Right forelimb (tissue), 1 donor: ENCODE results near the gene HRAS.
"Not testable (repeated sequence)": the region's sequence is repeated elsewhere in the genome, so short reads cannot be mapped to it uniquely, and the experiment has no call there.

Experiments used
- DNase-seq: peaks from one replicate; pipeline ENCODE4 v3.0.0-alpha.2; 2018

HRAS gene

DNA sequence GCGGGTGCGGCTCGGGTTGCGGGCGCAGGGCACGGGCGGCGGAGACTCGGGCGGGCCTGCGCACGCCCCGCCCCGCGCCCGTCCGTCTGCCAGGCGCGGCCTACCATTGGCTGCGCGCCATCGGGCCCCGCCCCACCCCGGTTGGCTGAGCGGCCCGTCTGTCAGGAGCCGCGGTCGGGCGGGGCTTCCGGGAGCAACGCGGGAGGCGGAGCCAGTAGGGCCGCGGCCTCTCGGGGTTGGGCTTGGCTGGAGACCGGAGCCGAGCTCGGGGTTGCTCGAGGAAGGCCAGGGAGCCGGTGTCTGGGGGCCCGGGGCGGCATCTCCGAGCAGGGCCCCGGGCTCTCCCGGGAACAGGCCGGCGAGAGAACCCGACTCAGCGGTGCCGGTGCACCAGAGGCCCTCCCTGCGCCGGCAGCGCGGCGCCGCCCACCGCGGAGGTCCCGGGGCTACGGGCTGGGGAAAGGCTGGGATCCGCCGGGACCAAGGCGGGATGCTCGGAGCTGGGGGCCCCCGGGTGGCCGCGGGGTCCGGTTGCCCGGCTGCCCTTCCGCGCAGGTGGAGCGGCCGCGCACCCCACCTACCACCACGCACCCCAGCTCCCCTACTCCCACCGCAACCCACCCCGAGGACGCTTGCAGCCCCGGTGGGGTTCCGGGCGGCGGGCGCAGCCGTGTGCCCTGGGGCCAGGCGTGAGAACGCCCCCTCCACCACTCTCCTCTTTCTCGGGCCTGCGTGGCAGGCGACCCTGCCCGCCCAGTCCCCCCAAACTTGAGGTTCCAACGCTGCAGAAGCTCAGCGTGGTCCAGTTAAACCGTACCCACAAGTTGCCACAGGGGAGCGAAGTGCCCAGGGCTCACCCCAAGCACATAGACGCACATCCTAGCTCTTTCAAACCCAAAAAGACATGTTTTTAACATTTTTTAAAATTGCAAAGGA lies at the start of gene HRAS:
Gene HRAS, minus strand, starts transcription at position 58 of the 936 bp plus-strand sequence.
- peak; percentile 98 for DNase-seq

DNA sequence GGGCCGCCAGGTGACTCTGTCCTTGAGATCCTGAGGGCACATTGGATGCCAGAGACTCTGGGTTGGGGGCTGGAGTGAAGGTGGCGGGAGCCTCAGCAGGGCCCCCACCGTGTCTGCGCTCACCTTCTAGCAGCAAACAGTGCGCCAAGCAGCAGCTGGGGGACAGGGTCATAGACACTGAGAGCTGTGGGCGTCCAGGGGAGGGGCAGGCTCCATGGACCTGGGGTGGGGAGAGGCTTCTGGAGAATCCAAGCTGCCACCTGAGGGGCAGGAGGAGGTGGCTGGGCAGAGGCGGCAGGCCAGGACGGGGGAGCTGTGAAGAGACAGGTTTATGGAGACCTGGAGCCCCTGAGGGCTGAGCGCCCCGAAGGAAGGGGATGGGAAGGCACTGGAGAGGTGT lies 48.9 kb upstream of the HRAS start:
- DNase-seq = no peak

DNA sequence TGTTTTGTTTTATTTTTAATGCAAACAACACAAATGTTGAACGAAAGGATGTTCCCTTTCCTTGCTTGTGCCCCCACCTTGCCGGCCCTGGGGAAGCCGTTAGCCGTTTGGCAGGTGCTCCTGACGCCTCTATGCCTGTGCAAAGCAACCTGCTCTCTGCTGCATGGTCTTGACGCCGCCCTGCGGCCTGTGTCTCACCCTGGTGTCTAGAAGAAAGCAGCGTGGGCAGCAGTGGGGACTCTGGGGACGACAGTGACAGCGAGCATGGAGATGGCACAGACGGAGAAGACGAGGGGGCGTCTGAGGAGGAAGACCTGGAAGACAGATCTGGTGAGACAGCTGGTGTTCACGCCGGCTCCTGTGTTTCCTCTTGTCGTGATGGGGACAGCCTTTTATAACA lies 46.4 kb upstream of the HRAS start:
- DNase-seq = no peak

DNA sequence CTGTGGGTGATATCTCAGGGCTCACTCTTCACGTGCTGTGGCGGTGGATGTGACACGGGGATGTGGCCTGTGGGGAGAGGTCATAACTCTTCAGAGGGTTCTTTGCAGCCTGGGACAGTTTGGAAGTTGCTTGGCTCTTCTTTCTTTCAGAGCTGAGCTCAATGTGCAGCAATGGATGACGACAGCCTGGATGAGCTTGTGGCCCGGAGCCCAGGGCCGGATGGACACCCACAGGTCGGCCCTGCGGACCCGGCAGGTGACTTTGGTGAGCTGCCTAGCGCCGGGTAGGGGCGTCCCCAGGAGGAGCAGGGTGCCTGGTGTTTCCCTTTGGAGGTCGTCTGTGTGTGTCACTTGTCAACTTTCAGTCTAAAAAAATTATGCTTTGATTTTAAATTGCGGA lies 46.0 kb upstream of the HRAS start:
- no peak for DNase-seq

GRCh38 chr11:579830-580601 lies 44.6 kb upstream of the HRAS start:
- DNase-seq = no peak

GRCh38 chr11:578276-579035 lies 43.1 kb upstream of the HRAS start:
- DNase-seq = no peak

GRCh38 chr11:577611-577894 lies 42.2 kb upstream of the HRAS start:
- no peak for DNase-seq

DNA sequence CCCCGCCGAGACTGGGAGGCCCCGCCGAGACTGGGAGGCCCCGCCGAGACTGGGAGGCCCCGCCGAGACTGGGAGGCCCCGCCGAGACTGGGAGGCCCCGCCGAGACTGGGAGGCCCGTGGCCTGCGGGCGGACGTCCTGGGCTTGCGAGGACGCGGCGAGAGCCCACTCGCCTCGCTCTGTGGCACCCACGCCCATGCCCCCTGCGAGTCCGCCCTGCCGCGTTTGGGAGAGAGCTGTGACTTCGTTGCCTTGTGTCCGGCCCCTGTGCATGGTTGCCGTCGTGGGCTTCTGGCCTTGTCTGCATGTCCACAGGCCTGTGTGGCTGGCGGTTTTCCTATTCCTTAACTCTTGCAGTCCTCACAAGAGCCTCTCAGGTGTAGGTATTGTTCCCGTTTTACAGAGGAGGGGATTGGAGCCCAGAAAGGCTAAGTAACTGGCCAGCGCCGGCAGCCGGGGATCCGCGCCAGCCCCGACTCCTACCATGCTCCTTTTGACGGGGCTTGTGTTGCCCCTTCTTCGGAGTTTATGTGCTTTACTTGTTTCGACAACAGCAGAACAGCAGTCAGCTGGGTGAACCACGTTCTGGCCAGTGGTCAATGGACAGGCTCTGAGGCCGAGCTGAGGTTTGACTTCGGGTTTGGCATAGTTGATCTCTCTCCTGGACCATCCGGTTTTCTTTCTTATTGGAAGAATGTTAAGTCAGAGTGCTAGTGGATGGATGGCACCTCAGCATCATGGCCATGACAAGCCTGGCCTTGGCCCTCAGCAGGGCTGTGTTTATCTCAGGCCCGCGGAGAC lies 41.6 kb upstream of the HRAS start:
- DNase-seq = no peak

DNA sequence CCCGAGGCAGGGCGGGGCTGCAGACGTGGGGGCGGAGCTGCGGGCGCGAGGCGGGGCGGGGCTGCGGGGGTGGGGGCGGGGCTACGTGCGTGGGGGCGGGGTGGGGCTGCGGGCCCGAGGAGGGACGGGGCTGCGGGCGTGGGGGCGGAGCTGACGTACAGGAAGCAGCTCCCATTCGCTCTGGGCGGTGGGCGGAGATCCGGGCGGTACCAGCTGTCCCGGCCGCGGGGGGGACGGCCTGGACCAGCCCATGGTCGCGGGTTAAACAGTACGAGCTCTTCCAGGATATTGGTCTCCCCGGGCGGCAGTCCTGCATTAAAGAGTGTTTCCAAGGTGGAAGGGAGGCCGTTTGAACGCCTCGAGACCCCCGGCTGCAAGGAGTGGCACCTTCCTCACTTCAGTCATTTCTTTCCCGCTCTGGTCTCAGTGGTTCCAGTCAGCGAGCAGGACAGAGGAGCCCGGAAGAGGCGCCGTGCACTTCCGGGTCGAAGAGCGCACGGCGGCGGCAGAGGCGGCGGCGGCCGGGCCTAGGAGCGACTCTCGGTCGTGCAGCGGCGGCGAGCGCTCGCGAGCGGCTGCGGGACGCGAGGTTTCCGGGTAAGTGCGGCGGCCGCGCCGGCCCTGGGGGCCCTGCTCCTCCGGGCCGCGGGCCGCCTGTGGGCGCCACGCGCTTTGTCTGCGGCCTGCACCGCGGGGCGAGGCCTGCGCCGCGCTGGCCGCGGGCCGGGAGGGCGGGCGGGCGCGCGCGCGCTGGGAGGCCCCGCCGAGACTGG lies 40.8 kb upstream of the HRAS start, which contains the start of gene PHRF1:
Gene PHRF1, plus strand, starts transcription at position 475 of the 773 bp plus-strand sequence. CDS start 5,043 bp downstream, outside the sequence.
- DNase-seq = peak; percentile 98

DNA sequence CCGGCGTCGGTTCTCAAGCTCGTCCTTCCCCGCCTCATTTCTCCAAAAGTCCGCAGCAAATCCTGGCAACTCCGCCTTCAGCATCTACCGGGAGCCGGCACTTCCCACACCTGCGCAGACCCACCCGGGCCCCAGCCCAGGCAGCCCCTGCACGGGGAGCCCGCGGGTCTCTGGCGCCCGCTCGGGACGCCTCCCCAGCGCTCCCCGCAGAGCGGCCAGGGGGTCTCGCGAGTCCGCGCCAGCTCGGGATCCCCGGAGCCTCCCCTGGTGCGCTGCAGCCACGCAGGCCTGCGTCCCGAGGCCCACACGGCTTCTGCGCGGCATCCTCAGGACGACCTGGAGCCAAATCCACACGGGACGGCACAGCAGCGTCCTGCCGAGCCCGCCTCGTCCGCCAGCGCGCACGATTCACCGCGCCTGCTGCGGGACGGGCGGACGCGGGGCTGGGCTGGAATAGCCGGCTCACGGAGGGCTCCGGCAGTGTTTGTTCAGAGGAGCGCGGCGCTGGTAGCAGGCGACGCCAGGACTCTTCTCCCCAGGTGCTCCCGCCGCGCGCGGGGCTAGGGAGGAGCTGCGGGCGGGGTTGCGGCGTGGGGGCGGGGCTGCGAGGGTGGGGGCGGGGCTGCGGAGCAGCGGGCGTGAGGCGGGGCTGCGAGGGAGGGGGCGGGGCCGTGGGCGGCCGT lies 40.1 kb upstream of the HRAS start:
- DNase-seq = no peak

- no peak for DNase-seq
Observed at GRCh38 chr11:574632-575312, 39.4 kb upstream of the HRAS start.

DNA sequence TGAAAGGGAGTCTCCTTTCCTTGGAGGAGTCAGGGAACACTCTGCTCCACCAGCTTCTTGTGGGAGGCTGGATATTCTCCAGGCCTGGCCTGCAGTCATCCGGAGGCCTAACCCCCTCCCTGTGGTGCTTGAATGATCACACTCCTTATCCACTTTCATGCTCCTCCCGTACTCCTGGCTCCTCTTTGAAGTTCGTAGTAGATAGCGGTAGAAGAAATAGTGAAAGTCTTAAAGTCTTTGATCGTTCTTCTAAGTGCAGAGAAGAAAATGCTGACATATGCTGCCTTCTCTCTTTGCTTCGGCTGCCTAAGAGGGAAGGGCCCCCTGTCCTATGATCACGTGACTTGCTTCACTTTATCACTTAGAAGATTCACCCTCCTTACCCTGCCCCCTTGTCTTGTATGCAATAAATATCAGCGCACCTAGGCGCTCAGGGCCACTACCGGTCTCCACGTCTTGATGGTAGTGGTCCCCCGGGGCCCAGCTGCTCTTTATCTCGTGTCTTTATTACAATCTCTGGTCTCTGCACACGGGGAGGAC lies 38.7 kb upstream of the HRAS start:
- DNase-seq = not testable (repeated sequence)

- DNase-seq = no peak
Observed at GRCh38 chr11:573146-573759, 37.9 kb upstream of the HRAS start.

- DNase-seq = no peak
Observed at GRCh38 chr11:571802-572185, 36.4 kb upstream of the HRAS start.

- DNase-seq = no peak
Observed at GRCh38 chr11:569158-569885, 33.9 kb upstream of the HRAS start.

DNA sequence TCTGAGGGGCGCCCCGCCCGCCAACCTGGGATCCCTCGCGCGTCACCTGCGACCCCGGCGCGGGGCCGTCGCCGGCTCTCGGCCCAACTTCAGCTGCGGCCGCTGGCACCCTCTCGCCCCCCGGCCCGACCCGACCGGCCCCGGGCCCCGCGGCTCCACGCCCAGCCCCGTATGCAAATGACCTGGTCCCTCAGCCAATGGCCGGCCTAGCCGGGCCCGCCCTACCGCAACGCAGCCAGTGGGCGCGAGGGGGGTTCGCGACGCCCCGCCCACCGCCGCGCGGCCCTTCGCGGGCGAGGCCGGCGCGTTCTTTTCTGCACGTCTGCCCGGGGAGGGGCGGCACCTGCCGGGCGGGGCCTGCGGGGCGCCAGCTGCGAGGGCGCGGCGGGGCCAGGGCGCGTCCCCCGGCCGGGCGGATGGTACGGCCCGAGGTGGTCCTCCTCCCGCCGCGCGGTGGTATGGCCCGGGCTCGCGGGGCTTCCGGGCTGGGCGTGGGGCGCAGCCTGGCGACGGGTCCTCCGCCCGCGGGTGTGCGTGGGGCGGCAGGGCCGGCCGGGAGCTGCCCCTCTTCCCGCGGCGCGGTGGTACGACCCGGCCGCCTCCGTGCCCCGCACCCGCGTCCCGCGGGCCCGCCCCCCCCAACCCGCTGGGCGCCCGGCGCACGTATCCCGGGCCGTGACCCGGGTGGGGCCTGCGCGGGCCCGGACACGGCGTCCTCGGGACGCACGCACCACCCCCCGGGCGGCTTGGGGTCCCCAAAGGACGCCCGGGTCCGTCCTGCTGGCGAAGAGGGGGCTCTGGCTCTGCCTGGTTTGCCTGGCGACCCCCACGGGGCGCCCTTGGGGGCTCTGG lies 33.2 kb upstream of the HRAS start:
- peak; percentile 96 for DNase-seq

- DNase-seq = no peak
Observed at GRCh38 chr11:567629-568292, 32.4 kb upstream of the HRAS start.
